GM19193 (cell line): ENCODE data around the gene CENPV.

Source experiments
- POLR2A ChIP-seq: IDR thresholded peaks from 4 replicates; pipeline ENCODE4 v1.6.1; 2011; ENCODE audit not compliant: insufficient read depth, insufficient read length; ENCODE audit errors: extremely low read depth

The CENPV gene

GRCh38 chr17:16298140-16298662 is 55.1 kb downstream of the CENPV start:
- no peak for TF ChIP-seq POLR2A

GRCh38 chr17:16297367-16298139 is 55.7 kb downstream of the CENPV start:
- no peak for TF ChIP-seq POLR2A

- TF ChIP-seq POLR2A: no peak
These were observed 58.7 kb downstream of the CENPV start for GRCh38 chr17:16294560-16294959.

- TF ChIP-seq POLR2A: no peak
These were observed 59.3 kb downstream of the CENPV start for GRCh38 chr17:16293931-16294330.
